ENCODE data around the gene TPR.
A peak's percentile ranks its signal among the peaks of the same experiment; 100 is the strongest.
"Not testable (repeated sequence)": the region's sequence is repeated elsewhere in the genome, so short reads cannot be mapped to it uniquely, and the experiment has no call there.

TPR gene

GRCh38 chr1:186375152-186375928, at the start of gene TPR, which contains the start of gene ODR4:
Gene TPR (minus strand): TSS chr1:186375253. CDS start chr1:186375028, 225 bp downstream.
Gene ODR4 (plus strand): TSS chr1:186375838. CDS start chr1:186379786, 3,948 bp downstream.
- peak; percentile 100 for DNase-seq

- peak; percentile 68 for DNase-seq
Measured at GRCh38 chr1:186424539-186424938, 49.5 kb upstream of the TPR start.

GRCh38 chr1:186421446-186421845, 46.4 kb upstream of the TPR start:
- DNase-seq: no peak

GRCh38 chr1:186420923-186421322, 45.9 kb upstream of the TPR start:
- DNase-seq: no peak

GRCh38 chr1:186420311-186420710, 45.3 kb upstream of the TPR start:
- no peak for DNase-seq

GRCh38 chr1:186418503-186418902, 43.5 kb upstream of the TPR start:
- DNase-seq: no peak

GRCh38 chr1:186413319-186413718, 38.3 kb upstream of the TPR start:
- DNase-seq: no peak

GRCh38 chr1:186409091-186409490, 34.0 kb upstream of the TPR start:
- no peak for DNase-seq

- peak; percentile 88 for DNase-seq
Measured at GRCh38 chr1:186404454-186405051, 29.5 kb upstream of the TPR start.

GRCh38 chr1:186403632-186404031, 28.6 kb upstream of the TPR start:
- no peak for DNase-seq

GRCh38 chr1:186401446-186401845, 26.4 kb upstream of the TPR start:
- DNase-seq: not testable (repeated sequence)

- DNase-seq: not testable (repeated sequence)
Measured at GRCh38 chr1:186392711-186393110, 17.7 kb upstream of the TPR start.

- DNase-seq: no peak
Measured at GRCh38 chr1:186391841-186392240, 16.8 kb upstream of the TPR start.

- no peak for DNase-seq
Measured at GRCh38 chr1:186390925-186391324, 15.9 kb upstream of the TPR start.

- no peak for DNase-seq
Measured at GRCh38 chr1:186386725-186387383, 11.8 kb upstream of the TPR start.

GRCh38 chr1:186375929-186376319, 871 bp upstream of the TPR start:
- DNase-seq: no peak

- DNase-seq: peak; percentile 80
Measured at GRCh38 chr1:186374303-186375151, 526 bp downstream of the TPR start.

GRCh38 chr1:186347837-186348691, 27.0 kb downstream of the TPR start:
- peak; percentile 50 for DNase-seq

GRCh38 chr1:186340772-186341171, 34.3 kb downstream of the TPR start:
- no peak for DNase-seq

- DNase-seq: no peak
Measured at GRCh38 chr1:186337554-186337953, 37.5 kb downstream of the TPR start.

- peak; percentile 39 for DNase-seq
Measured at GRCh38 chr1:186330758-186331157, 44.3 kb downstream of the TPR start.

GRCh38 chr1:186327331-186327730, 47.7 kb downstream of the TPR start:
- no peak for DNase-seq
